Caki2 (cell line): Measurements from ENCODE around the gene PPIL1. TPM values are rescaled to one million over a fixed set of nuclear protein-coding genes. Genes with fewer than 3 reads are reported as not detected.

Experiments
- DNase-seq: peaks from one replicate; pipeline ENCODE4 v3.0.0-alpha.2; 2015; ENCODE audit warnings: low read depth
- in situ Hi-C: cut with HindIII; loops from 2 replicates; pipeline ENCODE4 v1.10.0; 2016; ENCODE audit warnings: low sequenced_read_pairs, low pct_unique_long_range_greater_than_20kb, mixed read lengths
- total RNA-seq: library from RNA; depleted of rRNA; stranded (reverse); fragments of >200 nt; shearing (Covaris generic); gene quantifications from 2 replicates; pipeline ENCODE4 v1.2.3, GENCODE V29; 2014; ENCODE audit warnings: low replicate concordance; rRNA removed

PPIL1 gene
- total RNA-seq, 1 experiment from 2014 or later: 47.4 TPM

- in situ Hi-C loops: no loop called here
- no peak for DNase-seq
These were observed 64.4 kb downstream of the PPIL1 start for GRCh38 chr6:36809941-36810803.

DNA sequence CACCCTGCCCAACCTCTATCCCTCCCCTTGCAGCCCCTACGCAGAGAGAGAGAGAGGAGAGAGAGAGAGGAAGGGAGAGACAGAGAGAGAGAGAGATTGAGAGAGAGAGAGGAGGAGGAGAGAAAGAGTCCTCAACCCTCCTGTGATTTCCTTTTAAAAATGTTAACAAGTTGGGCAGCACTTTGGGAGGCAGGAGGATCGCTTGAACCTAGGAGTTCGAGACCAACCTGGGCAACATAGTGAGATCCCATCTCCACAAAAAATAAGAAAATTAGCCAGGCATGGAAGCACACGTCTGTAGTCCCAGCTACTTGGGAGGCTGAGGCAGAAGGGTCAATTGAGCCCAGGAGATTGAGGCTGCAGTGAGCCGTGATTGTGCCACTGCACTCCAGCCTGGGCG is 65.4 kb downstream of the PPIL1 start:
- in situ Hi-C loops: no loop called here
- no peak for DNase-seq

GRCh38 chr6:36808634-36809033 is 66.0 kb downstream of the PPIL1 start:
- DNase-seq: no peak
- in situ Hi-C loops: no loop called here

DNA sequence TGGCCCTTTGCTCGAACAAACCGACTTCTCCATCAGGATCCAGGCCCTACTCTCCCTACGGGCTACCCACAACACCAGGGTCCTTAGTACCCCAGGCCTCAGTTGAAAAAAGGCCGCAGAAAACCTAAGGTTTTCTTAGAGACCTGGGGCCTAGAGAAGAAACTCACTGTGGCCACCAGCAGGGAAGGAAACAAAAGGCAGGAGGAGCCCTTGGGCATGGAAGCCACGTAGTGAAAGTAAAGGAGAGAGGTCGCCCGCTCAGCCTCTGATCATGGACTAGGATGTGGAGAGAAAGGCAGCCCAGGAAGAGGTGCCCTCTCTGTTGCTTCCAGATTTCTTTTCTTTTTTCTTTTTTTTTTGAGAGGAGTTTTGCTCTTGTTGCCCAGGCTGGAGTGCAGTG is 66.9 kb downstream of the PPIL1 start:
- in situ Hi-C loops: no loop called here
- DNase-seq: no peak

DNA sequence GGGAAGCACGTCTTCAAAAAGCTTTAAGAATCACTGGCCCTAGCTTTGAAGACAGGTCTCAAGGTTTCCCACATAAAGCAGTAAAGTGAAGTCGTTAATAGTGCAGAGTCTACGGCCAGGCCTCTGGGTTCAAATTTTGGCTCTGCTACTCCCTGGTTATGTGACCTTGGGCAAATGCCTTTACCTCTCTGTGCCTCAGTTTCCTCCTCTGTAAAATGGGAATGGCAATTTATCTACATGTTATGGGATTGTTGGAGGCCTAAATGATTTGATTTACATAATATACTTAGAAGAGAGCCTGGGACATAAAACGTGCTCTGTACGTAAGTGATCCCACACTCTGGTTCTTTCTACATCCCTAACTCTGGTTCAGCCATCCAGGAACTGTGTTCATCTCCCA is 67.5 kb downstream of the PPIL1 start:
- in situ Hi-C loops: no loop called here
- DNase-seq: no peak

- no peak for DNase-seq
- in situ Hi-C loops: no loop called here
These were observed 68.7 kb downstream of the PPIL1 start for GRCh38 chr6:36805917-36806316.

DNA sequence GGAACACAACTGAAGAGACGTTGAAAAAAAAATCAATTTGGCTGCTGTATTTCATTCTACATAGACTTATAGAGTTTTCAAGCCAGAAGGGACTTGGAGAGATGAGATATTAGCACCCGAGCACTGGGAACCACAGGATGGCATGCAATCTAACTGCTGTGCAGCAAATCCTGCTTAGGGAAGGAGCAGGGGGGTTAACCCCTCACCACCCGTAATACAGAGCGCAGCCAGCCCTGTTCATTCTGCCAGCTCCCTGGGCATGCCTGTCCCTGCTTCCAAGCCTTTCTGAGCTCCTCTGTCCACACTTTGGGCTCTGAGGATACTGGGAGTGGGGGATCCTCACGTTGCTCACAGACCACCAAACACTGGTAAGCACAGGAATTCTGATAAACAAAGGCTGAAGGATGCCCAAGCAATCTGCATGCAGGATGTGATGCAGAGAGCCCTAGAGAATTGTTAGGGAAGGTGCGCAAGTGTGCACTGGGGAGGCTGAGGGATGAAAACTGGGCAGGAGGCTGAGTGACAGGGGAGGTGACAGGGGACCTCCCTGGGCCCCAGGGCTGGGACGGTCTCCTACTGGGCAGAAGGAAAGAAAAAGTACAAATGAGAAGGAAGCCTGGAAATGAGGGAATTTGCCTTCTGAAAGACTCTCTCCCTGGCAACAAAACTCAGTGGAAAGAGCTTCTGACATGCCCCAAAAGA is 69.4 kb downstream of the PPIL1 start:
- in situ Hi-C loops: no loop called here
- no peak for DNase-seq

Other genes with a start within 250 kb of the PPIL1 start
- gene CDKN1A, start 196.1 kb downstream of the PPIL1 start, total RNA-seq: 217 and 218 TPM in 2 replicates
- gene RAB44, start 177.0 kb downstream of the PPIL1 start, total RNA-seq: not detected in 2 replicates
- gene CPNE5, start 35.4 kb downstream of the PPIL1 start, total RNA-seq: not detected in 2 replicates
- 23.9 and 25.0 TPM in 2 replicates for gene C6orf89, start 11.1 kb upstream of the PPIL1 start, total RNA-seq
- not detected in 2 replicates for gene PI16, start 79.9 kb upstream of the PPIL1 start, total RNA-seq
- 216 and 218 TPM in 2 replicates for gene MTCH1, start 111.4 kb upstream of the PPIL1 start, total RNA-seq
- gene FGD2, start 130.9 kb upstream of the PPIL1 start, total RNA-seq: not detected in 2 replicates